ENCODE data around the gene ATP9B.

DNA sequence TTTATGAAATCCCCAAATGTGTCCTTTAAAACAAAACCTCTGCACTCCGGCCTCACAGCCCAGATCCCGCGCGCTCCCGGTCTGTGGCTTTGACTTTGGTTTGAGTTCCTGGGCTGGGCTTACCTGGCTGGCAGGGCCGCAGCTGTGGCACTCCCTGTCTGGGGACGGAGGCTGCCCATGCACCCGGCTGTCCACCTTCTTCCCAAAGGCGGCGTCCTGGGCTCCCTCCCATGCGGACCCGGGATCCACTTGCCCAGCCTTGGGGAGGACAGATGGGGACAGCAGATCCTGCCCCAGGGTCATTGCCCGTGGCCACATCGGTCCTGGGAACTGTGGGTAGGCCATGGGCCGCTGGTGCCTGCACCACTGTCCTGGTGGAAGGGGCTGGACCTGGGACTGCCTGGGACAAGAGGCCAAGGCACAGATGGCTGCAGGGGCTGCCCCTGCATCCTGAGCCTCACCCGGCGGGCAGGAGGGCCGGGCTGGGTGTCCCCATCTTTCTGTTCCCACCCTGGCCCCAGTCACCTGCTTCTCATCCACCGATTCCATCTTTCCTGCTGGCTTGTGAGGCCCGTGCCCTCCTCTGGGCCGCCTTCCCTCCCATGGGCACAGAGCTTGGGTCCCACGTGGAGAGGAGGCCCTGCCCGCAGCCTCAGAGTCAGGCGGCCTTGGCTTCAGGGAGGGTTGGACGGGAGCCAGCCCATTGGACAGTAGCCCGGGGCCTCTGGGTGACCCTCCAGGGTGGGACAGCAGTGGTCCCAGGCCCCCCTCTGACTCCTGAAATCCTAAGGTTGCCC is 354.2 kb downstream of the ATP9B start:
- TF ChIP-seq ZNF70 (CRISPR knock-in tag; IDR thresholded peaks at IDR 0.05) (no peak), BACH2 (CRISPR knock-in tag; IDR thresholded peaks at IDR 0.05; ENCODE audit: borderline replicate concordance) (no peak), ZFP30 (CRISPR knock-in tag; IDR thresholded peaks at IDR 0.05) (no peak), ZFP3 (CRISPR knock-in tag; IDR thresholded peaks at IDR 0.05) (no peak)
